ENCODE measurements around the gene MANF.

DNA sequence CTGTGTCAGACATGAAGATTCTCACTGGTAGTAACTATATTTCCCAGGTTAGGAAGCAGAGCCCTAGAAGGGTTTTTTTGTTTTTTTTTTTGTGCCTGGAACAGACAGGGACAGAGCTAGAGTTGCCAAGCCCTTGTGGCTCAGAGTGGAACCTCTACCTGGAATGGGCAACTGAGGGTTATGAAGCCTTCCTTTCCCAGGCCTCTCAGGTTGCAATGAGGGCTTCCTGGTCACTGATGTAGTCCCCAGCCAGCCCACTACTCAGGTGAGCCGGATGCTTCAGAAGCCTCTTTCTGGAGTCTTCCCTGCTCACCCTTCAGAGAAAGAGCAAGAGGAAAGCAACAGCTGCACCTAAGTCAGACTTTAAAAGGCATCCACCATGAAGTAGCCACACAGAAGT is 48.8 kb upstream of the MANF start:
- TF ChIP-seq, protein P1, sequence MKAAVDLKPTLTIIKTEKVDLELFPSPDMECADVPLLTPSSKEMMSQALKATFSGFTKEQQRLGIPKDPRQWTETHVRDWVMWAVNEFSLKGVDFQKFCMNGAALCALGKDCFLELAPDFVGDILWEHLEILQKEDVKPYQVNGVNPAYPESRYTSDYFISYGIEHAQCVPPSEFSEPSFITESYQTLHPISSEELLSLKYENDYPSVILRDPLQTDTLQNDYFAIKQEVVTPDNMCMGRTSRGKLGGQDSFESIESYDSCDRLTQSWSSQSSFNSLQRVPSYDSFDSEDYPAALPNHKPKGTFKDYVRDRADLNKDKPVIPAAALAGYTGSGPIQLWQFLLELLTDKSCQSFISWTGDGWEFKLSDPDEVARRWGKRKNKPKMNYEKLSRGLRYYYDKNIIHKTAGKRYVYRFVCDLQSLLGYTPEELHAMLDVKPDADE (IDR thresholded peaks at IDR 0.05): no peak
- TF ChIP-seq, protein P2, sequence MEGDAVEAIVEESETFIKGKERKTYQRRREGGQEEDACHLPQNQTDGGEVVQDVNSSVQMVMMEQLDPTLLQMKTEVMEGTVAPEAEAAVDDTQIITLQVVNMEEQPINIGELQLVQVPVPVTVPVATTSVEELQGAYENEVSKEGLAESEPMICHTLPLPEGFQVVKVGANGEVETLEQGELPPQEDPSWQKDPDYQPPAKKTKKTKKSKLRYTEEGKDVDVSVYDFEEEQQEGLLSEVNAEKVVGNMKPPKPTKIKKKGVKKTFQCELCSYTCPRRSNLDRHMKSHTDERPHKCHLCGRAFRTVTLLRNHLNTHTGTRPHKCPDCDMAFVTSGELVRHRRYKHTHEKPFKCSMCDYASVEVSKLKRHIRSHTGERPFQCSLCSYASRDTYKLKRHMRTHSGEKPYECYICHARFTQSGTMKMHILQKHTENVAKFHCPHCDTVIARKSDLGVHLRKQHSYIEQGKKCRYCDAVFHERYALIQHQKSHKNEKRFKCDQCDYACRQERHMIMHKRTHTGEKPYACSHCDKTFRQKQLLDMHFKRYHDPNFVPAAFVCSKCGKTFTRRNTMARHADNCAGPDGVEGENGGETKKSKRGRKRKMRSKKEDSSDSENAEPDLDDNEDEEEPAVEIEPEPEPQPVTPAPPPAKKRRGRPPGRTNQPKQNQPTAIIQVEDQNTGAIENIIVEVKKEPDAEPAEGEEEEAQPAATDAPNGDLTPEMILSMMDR (conservative IDR thresholded peaks at IDR 0.05; ENCODE audit: low read depth in 2 of 2): no peak
- TF ChIP-seq EZH2 (IDR thresholded peaks at IDR 0.05; ENCODE audit: low read depth, unreplicated experiment) (no peak), POLR2AphosphoS5 (IDR thresholded peaks at IDR 0.05; ENCODE audit: low read depth) (no peak)

Data from GM23338 (cell line).